Activated naive CD8-positive, alpha-beta T cell treated with anti-CD3 and anti-CD28 coated beads for 36 hours (primary cell): ENCODE results near the gene PRKN. TPM values are rescaled to one million over a fixed set of nuclear protein-coding genes. Genes with fewer than 3 reads are reported as not detected.
A peak's percentile ranks its signal among the peaks of the same experiment; 100 is the strongest.

Source experiments
- DNase-seq: peaks from one replicate; pipeline ENCODE4 v3.0.0; 2021
- H3K27ac Mint-ChIP-seq: one replicate; pipeline ENCODE4 v1.8.0; 2022; ENCODE audit warnings: mild to moderate bottlenecking, moderate library complexity, mixed read lengths
- H3K27me3 Mint-ChIP-seq: one replicate; pipeline ENCODE4 v1.8.0; 2022; ENCODE audit warnings: mild to moderate bottlenecking, mixed read lengths
- H3K36me3 Mint-ChIP-seq: one replicate; pipeline ENCODE4 v1.8.0; 2021; ENCODE audit warnings: mild to moderate bottlenecking, mixed read lengths
- H3K4me1 Mint-ChIP-seq: one replicate; pipeline ENCODE4 v1.8.0; 2021; ENCODE audit warnings: mixed read lengths
- H3K4me3 Mint-ChIP-seq: one replicate; pipeline ENCODE4 v1.8.0; 2022; ENCODE audit warnings: mild to moderate bottlenecking, moderate library complexity, mixed read lengths
- H3K9me3 Mint-ChIP-seq: one replicate; pipeline ENCODE4 v1.8.0; 2022; ENCODE audit warnings: mixed read lengths
- total RNA-seq, 2 experiments: library from RNA; stranded (reverse); gene quantifications; one replicate each; pipeline ENCODE4 v1.2.3, GENCODE V29; 2021

PRKN gene
- total RNA-seq, 2 experiments from 2014 or later, result 0.26 to 0.52 TPM

GRCh38 chr6:161946461-161946860 is 781.1 kb downstream of the PRKN start:
- Mint-ChIP-seq H3K9me3 (no peaks in the 10 kb centered on the region), H3K36me3 (peaks cover 1% of the 10 kb centered on the region), H3K4me1 (no peaks in the 10 kb centered on the region), H3K27ac (no peak overlapping the region), H3K4me3 (no peak overlapping the region), H3K27me3 (no peaks in the 10 kb centered on the region)
- DNase-seq, result no peak

GRCh38 chr6:161943561-161943960 is 784.0 kb downstream of the PRKN start:
- H3K36me3 Mint-ChIP-seq, result no peaks in the 10 kb centered on the region
- H3K27me3 Mint-ChIP-seq, result no peaks in the 10 kb centered on the region
- no peak overlapping the region for H3K27ac Mint-ChIP-seq
- no peaks in the 10 kb centered on the region for H3K9me3 Mint-ChIP-seq
- no peak overlapping the region for H3K4me3 Mint-ChIP-seq
- DNase-seq, result no peak
- H3K4me1 Mint-ChIP-seq, result no peaks in the 10 kb centered on the region

DNA sequence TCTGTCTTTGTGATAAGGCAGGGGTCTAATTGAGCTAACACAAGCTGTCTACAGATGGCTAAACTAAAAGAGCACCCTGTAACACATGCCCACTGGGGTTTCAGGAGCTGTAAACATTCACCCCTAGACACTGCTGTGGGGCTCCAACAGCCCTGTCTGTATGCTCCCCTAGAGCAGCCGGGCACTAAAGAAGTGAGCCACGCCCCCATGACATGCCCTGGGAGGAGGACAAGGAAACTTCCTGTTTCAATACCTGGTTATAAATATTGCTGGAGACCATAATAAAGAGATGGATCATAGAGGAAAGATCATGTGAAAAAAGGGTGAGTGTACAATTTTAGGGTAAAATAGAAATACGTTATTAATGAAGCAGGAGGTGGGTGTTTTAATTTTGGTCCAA is 786.0 kb downstream of the PRKN start:
- H3K4me1 Mint-ChIP-seq, result no peaks in the 10 kb centered on the region
- no peaks in the 10 kb centered on the region for H3K36me3 Mint-ChIP-seq
- H3K27me3 Mint-ChIP-seq, result no peaks in the 10 kb centered on the region
- no peak for DNase-seq
- H3K4me3 Mint-ChIP-seq, result no peak overlapping the region
- H3K27ac Mint-ChIP-seq, result no peak overlapping the region
- H3K9me3 Mint-ChIP-seq, result no peaks in the 10 kb centered on the region

GRCh38 chr6:161940519-161940918 is 787.0 kb downstream of the PRKN start:
- Mint-ChIP-seq H3K9me3 (peaks cover 2% of the 10 kb centered on the region), H3K4me3 (no peak overlapping the region), H3K27me3 (no peaks in the 10 kb centered on the region), H3K27ac (no peak overlapping the region), H3K36me3 (no peaks in the 10 kb centered on the region), H3K4me1 (no peaks in the 10 kb centered on the region)
- no peak for DNase-seq

- Mint-ChIP-seq H3K27ac (no peak overlapping the region), H3K27me3 (no peaks in the 10 kb centered on the region), H3K4me3 (no peak overlapping the region), H3K9me3 (no peaks in the 10 kb centered on the region), H3K36me3 (no peaks in the 10 kb centered on the region), H3K4me1 (no peaks in the 10 kb centered on the region)
- DNase-seq, result no peak
Measured at GRCh38 chr6:161926324-161926723, 801.2 kb downstream of the PRKN start.

- H3K27ac Mint-ChIP-seq, result no peak overlapping the region
- no peak for DNase-seq
- H3K36me3 Mint-ChIP-seq, result no peaks in the 10 kb centered on the region
- H3K4me1 Mint-ChIP-seq, result no peaks in the 10 kb centered on the region
- no peaks in the 10 kb centered on the region for H3K9me3 Mint-ChIP-seq
- H3K4me3 Mint-ChIP-seq, result no peak overlapping the region
- no peaks in the 10 kb centered on the region for H3K27me3 Mint-ChIP-seq
Measured at GRCh38 chr6:161924516-161925116, 803.0 kb downstream of the PRKN start.

DNA sequence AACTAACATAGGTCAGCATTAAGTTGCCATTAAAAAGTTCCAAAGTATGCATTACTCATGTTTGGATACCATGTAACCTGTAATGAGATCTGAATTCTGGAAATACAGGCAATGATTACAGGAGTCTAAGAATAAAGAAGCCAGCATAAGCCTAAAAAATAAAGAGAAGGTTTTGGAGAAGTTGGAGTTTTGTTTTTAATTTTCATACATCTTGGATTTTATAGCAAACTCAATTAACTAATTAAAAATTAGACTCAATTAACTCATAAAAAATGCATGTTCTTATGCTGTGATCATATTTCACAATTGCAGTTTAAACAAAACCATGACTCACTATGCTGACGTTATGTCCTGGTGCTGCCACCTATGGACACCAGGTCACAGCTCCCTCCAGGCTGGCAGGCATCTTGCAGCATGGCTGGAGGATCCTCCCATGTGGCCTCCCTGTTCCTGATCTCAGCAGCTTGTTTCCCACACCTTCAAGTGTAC is 804.9 kb downstream of the PRKN start:
- Mint-ChIP-seq H3K27me3 (no peaks in the 10 kb centered on the region), H3K36me3 (no peaks in the 10 kb centered on the region), H3K4me1 (no peaks in the 10 kb centered on the region), H3K9me3 (no peaks in the 10 kb centered on the region), H3K27ac (no peak overlapping the region), H3K4me3 (no peak overlapping the region)
- DNase-seq, result peak; percentile 20

GRCh38 chr6:161921602-161922395 is 805.8 kb downstream of the PRKN start:
- H3K27me3 Mint-ChIP-seq, result no peaks in the 10 kb centered on the region
- H3K27ac Mint-ChIP-seq, result no peak overlapping the region
- H3K4me1 Mint-ChIP-seq, result no peaks in the 10 kb centered on the region
- no peak for DNase-seq
- H3K9me3 Mint-ChIP-seq, result no peaks in the 10 kb centered on the region
- no peaks in the 10 kb centered on the region for H3K36me3 Mint-ChIP-seq
- H3K4me3 Mint-ChIP-seq, result no peak overlapping the region

GRCh38 chr6:161919691-161920090 is 807.9 kb downstream of the PRKN start:
- no peak for DNase-seq
- Mint-ChIP-seq H3K27ac (no peak overlapping the region), H3K9me3 (no peaks in the 10 kb centered on the region), H3K36me3 (no peaks in the 10 kb centered on the region), H3K4me3 (no peak overlapping the region), H3K4me1 (no peaks in the 10 kb centered on the region), H3K27me3 (no peaks in the 10 kb centered on the region)

GRCh38 chr6:161918628-161919205 is 808.8 kb downstream of the PRKN start:
- no peak for DNase-seq
- no peaks in the 10 kb centered on the region for H3K9me3 Mint-ChIP-seq
- no peak overlapping the region for H3K4me3 Mint-ChIP-seq
- H3K27me3 Mint-ChIP-seq, result no peaks in the 10 kb centered on the region
- no peak overlapping the region for H3K27ac Mint-ChIP-seq
- H3K4me1 Mint-ChIP-seq, result no peaks in the 10 kb centered on the region
- H3K36me3 Mint-ChIP-seq, result no peaks in the 10 kb centered on the region

DNA sequence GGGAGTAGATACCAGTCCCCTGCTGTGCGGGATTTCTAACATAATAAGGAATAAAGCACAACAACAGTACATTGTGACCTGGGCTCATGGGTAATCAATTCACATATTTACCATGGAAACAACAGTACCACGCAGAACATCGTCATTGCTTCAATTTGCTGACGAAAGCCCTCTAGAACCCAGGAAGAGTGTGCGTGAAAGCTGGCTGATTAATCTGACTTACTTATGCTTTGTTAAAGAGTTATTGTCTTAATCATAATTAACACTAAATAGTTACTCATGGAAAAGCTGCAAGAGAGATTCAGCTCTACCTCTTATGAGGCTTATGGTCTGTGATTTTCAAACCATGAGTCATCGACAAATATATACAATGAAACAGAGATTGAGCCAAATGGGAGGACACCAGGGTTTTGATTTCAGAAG is 809.4 kb downstream of the PRKN start:
- Mint-ChIP-seq H3K27ac (no peak overlapping the region), H3K4me3 (no peak overlapping the region), H3K4me1 (no peaks in the 10 kb centered on the region), H3K27me3 (no peaks in the 10 kb centered on the region), H3K9me3 (no peaks in the 10 kb centered on the region), H3K36me3 (no peaks in the 10 kb centered on the region)
- DNase-seq, result no peak

DNA sequence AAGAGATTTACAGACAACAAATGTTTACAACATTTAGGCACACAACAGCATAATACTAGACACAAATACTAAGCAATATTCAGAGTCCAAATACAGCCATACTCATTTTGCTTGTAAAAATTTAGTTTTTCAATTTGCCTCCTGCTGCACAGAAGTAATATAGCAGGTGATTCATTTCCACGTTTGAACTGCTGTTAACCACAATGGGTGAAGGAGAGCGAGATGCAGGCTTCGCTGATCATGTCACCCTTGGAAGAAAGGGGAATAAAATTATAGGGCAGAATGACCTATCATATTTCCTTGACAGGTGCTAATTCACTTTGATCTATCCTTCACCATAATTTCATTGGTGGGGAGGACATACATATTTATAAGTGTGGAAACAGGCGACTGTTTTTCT is 809.9 kb downstream of the PRKN start:
- Mint-ChIP-seq H3K4me1 (no peaks in the 10 kb centered on the region), H3K27me3 (no peaks in the 10 kb centered on the region), H3K27ac (no peak overlapping the region), H3K9me3 (no peaks in the 10 kb centered on the region), H3K36me3 (no peaks in the 10 kb centered on the region), H3K4me3 (no peak overlapping the region)
- DNase-seq, result no peak

DNA sequence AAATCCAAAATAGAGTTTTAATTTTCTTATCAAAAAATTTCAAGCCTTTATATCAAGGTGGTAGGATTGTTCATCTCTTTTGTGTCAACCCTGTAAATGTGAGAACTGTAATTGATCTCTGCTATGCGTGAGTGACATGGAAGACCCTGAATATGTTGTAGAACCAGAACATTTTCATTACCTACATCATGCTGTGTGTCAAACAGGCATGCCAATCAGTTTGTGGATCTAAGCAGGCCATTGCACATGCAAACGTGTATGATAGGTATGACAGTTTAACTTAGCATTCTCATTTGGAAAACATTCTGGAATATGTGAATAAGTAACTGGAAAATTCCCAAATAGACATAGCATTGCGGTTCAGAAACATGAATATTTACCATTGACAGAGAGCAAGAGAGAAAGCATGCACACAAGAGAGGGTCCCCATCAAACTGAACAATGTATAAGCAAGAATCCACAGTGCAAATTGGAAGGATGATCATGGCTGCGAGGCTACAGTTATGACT is 812.1 kb downstream of the PRKN start:
- no peak for DNase-seq
- Mint-ChIP-seq H3K27me3 (no peaks in the 10 kb centered on the region), H3K9me3 (no peaks in the 10 kb centered on the region), H3K27ac (no peak overlapping the region), H3K4me1 (no peaks in the 10 kb centered on the region), H3K4me3 (no peak overlapping the region), H3K36me3 (no peaks in the 10 kb centered on the region)

- H3K27ac Mint-ChIP-seq, result no peak overlapping the region
- H3K36me3 Mint-ChIP-seq, result no peaks in the 10 kb centered on the region
Measured at GRCh38 chr6:161908872-161909271, 818.7 kb downstream of the PRKN start.

GRCh38 chr6:161906571-161906970 is 821.0 kb downstream of the PRKN start:
- Mint-ChIP-seq H3K9me3 (no peaks in the 10 kb centered on the region), H3K36me3 (no peaks in the 10 kb centered on the region), H3K27me3 (no peaks in the 10 kb centered on the region), H3K27ac (no peak overlapping the region), H3K4me3 (no peak overlapping the region), H3K4me1 (no peaks in the 10 kb centered on the region)
- no peak for DNase-seq

More at GRCh38 chr6:161908872-161909271, 818.7 kb downstream of the PRKN start:
- DNase-seq, result no peak
- Mint-ChIP-seq H3K27me3 (no peaks in the 10 kb centered on the region), H3K4me3 (no peak overlapping the region), H3K9me3 (no peaks in the 10 kb centered on the region), H3K4me1 (no peaks in the 10 kb centered on the region)
